Stimulated activated CD8-positive, alpha-beta memory T cell treated with anti-CD3 and anti-CD28 coated beads, Interleukin-7, amount 100 ng/mL, for 24 hours (primary cell): ENCODE data around the gene TRIM39.
"Not testable (repeated sequence)": the region's sequence is repeated elsewhere in the genome, so short reads cannot be mapped to it uniquely, and the experiment has no call there.

Source experiments
- DNase-seq: peaks from one replicate; pipeline ENCODE4 v3.0.0-alpha.2; 2020; ENCODE audit warnings: low read depth

TRIM39 gene

DNA sequence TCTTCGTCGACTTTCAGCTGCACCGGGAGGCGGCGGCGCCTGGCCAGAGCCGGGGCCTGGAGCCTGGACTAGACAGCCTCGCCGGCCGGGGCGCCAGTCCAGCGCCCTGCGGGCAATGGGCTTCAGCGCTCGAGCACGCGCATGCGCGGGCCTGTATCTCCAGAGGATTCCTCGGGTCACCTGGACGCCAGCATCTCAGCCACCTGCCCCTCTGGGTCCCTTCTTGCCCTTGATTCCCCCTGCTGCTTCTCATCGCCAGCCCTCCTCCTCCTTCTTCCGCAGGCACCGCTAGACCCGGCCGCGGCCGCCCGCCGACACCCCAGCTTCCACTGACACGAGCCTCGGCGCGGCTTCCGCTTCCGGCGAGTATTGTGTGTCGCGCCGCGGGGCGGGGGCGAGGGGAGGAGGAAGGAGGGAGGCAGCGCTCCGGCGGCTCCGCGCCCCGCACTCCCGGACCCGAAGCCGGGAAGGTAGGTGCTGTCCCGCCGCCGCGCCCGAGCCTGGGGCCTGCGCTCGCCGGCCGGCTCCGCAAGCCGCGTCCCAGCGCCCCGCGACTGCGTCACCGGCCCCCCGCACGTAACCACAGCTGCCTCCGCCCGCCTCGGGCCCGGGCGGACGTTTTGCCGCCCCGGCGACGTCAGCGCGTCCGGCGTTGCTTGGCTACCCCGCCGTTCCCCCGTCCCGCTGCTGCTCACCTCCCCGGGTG is at the start of gene TRIM39:
Gene TRIM39 (plus strand): TSS at position 402 of the 706 bp plus-strand sequence. CDS start 2,391 bp downstream, outside the sequence.
- peak; percentile 69 for DNase-seq

DNA sequence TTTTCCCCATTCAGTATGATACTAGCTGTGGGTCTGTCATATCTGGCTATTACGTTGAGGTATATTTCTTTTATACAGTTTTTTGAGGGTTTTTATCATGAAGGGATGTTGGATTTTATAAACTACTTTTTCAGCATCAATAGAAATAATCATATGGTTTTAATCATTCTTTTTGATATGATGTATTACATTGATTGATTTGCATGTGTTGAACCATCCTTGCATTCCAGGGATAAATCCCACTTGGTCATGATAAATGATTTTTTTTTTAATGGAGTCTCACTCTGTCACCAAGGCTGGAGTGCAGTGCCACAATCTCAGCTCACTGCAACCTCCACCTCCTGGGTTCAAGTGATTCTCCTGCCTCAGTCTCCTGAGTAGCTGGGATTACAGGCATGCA is 45.7 kb upstream of the TRIM39 start:
- not testable (repeated sequence) for DNase-seq

DNA sequence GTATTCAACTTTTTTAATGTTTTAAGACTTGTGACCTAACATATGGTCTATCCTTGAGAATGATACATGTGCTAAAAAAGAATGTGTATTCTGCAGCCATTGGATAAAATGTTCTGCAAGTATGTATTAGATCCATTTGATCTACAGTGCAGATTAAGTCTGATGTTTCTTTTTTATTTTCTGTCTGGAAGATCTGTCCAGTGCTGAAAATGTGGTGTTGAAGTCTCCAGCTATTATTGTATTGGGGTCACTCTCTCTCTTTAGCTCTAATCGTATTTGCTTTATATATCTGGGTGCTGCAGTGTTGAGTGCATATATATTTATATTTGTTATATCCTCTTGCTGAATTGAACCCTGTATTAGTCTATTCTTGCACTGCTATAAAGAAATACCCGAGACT is 44.2 kb upstream of the TRIM39 start:
- no peak for DNase-seq

DNA sequence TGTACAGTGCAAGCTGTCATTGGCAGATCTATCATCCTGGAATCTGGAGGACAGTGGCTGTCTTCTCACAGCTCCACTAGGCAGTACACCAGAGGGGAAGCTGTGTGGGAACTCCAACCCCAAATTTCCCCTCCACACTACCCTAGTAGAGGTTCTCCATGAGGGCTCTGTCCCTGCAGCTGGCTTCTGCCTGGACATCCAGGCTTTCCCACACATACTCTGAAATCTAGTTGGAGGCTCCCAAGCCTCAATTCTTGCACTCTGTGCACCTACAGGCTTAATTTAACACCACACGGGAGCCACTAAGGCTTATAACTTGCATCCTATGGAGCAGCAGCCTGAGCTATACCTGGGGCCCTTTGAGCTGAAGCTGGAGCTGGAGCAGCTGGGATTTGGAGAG is 43.0 kb upstream of the TRIM39 start:
- DNase-seq, result no peak

DNA sequence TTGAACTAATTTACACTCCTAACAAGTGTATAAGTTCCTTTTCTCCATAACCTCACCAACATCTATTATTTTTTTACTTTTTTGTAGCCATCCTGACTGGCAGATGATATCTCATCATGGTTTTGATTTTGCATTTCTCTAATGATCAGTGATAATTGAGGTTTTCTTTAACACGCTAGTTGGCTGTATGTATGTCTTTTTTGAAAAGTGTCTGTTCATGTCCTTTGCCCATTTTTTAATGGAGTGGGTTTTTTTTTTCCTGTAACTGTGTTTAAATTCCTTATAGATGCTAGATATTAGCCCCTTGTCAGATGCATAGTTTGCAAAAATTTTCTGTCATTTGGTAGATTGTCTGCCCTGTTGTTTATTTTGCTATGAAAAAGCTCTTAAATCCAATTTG is 39.6 kb upstream of the TRIM39 start:
- no peak for DNase-seq

DNA sequence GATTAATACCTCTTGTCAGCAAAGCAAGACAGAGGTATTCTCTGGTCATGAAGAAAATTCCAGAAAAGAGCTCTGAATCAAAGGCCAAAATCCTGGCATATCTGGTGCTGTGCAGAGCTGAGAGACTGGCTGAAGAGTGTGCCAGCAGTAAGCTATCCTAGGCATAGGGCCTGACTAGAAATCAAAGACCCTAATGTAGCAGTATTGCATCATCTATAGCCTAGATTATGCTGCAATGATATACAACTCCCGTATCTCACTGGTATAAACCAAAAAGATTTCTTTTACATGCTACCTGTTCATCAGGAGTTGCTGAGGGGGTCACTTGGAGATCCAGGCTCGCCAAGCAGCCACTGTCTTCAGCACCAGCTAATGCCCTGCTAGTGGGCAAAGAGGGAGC is 30.9 kb upstream of the TRIM39 start:
- no peak for DNase-seq

DNA sequence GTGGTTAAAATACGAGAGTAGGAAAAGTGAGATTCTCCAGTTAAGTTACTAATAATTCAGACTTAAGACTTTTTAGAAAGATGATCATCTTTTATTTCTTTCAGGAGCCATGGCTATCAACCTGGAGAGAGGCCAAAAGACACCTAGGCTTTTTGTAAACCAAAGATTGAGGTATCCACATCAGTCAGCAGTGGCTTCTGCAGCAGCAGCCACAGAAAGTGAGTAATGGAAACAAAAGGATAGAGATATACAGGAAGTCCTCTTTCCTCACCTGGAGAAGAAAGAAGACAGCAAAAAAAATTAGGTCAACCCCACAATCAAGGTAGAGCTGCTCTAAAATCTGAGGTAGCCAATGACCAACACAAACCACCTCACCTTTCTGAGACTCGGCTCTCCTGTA is 22.7 kb upstream of the TRIM39 start:
- DNase-seq, result no peak

DNA sequence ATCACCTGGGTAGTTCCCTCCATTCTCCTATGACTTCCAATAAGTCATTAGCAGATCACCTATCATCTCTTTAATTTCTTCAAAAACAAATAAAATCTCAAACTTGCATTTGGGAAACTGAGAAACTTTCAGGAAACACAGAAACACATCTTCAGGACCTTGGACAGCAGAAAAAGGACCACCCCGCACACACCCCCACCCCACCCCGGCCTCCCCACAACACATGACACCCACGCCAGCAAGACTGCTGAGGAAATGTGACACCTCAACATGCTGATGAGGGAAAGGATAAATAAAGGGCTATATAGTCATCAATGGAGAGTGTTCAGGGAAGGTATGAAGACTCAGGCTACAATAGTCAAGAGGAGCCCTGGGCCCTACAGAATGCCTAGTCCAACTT is 15.6 kb upstream of the TRIM39 start:
- no peak for DNase-seq

DNA sequence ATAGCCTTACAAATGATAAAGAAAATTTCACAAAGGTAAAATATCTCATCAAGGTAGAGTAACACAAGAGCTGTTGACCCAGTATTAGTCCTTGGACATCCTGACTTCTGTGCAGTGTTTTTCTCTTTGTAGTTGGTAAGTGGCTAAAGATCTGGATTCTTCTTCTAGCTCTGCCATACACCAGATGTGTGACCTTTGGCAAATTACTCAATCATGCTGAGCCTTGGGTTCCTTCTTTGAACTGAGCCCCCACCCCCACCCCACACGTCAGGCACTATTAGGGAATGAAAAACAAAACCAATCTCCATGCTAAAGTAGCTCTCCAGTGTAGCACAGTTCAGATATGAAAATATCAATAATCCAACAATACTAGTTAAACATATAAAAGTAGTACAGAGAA is 15.1 kb upstream of the TRIM39 start:
- DNase-seq, result no peak

DNA sequence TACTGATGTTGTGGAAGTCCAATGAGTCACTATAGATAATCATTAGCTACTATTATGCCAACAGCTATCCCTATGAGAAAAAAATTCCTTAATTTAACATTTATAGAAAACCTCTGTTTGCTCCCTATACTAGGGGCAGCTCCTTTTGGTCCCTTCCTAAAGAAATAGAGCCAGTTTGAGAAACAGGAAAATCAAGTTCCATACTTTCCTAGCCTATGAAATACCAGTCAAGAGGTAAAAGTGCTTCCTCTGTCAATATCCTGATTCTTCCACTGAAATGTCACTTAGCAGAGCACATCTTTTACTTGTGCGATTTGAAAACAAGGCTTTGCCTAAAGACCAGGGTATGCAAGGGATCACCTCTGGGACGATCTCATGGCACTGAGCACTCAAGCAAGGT is 14.5 kb upstream of the TRIM39 start:
- no peak for DNase-seq

DNA sequence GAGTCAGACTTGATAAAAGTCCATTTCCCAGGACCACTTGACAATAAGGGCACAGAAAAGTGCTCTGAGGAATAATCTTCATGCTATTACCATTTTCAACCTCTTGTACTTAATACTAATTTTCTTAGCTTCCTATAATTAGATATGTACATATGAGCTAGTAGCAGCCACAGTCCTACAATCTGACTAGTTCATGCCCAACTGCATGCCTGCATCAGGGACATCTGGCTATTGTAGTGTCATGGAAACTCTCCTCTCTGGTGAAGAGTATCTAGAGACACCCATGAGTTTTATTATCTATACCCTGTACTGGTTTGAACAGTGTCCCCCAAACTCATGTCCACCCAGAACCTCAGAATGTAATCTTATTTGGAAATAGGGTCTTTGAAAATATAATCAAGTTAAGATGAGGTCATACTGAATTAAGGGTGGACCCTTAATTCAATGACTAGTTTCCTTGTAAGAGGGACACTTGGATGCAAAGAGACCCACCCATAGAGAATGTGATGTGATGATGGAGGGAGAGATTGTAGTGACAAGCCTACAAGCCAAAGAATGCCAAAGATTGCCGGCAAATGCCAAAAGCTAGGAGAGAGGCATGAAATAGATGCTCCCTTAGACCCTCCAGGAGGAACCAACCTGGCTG is 13.9 kb upstream of the TRIM39 start:
- no peak for DNase-seq

DNA sequence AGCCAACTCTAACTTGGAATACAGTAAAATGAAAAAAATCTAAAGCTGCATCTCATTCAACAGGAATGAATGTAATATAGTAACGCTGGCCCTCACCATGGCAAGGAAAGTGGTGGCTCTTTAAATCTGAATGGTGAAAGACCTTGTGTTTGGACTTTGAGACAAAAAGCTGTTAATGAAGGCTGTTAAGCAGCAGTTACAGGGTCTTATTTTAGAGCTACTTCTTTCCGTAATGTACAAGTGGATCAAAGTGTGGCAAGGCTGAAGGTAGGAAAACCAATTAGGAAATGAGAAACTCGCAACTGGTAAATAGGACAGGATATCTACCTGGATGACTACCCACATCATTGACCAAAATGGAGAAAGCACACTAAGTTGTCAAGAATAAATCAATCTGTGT is 11.6 kb upstream of the TRIM39 start:
- DNase-seq, result no peak

DNA sequence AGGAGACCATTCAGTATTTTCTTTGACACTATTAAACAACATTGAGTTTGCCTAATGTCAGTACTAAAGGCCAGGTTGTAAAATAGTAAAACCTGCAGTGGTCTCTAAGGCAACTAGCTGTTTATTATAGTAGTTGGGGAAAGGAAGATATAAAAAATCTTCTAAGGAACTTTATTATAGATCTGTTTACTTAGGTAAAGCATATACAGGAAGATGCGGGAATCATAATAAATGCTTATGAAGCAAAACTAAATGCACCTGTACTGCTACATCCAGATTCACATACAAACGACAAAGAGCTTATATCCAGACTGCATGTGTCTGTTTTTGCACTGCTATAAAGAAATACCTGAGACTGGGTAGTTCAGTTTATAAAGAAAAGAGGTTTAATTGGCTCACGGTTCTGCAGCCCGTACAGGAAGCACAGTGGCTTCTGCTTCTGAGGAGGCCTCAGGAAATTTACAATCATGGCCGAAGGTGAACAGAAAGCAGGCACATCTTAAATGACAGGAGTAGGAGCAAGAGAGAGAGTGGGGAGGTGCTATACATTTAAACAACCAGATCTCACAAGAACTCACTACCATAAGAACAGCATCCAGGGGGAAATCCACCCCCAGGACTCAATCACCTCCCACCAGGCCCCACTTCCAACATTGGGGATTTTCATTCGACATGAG is 8.7 kb upstream of the TRIM39 start:
- DNase-seq, result no peak

DNA sequence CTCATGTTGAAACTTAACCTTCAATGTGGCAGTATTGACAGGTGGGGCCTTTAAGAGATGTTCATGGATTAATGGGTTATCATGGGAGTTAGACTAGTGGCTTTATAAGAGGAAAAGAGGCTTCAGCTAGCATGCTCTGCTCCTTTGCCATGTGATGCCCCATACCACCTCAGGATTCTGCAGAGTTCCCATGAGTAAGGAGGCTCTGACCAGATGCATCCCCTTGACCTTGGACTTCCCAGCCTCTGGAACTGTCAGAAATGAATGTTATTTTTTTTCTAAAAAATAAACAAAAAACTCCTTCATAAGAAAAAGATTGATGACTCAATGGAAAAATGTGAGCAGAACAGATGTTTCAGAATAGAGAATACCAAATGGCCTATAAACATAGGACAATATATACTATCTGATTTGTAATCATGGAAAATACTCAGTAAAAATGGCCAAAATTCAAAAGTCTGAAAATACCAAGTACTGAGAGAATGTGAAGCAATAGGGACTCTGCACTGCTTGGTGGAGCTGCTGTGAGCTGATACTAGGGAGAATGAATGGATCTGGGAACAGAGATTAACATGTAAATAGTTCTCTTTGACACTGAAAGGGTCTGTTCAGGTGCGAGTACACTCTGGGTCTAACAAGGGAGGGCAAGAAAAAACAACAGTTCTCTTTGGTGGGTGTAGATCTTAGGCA is 7.4 kb upstream of the TRIM39 start:
- no peak for DNase-seq

DNA sequence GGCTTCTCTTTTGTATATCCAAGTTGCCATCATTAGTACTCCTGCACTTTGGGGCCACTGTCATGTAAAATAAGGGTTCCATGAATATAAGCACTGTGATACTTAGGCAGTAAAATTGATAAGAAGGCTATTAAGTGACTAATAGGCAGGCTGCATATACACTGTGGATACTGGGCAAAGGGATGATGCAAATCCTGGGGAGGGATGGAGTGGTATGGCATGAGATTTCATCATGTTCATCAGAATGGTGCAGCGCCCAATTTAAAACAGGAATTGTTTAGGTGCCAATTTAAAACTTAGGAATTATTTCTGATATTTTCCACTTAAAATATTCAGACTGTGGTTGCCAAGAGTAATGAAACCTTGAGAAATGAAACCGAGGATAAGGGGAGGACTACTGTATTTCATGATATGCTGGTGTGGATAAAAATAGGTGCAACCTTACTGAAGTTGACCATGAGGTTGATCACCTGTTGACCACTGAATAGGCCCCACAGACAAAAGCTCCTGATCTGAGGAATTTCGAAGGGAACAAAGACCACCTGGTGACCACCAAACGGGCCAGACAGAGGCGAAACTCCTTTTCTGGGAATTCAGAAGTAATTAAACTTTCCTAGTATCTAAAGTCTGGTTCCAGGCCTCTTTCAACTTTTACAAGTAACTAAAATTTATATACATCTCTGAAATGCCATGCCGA is 4.9 kb upstream of the TRIM39 start:
- DNase-seq, result no peak

DNA sequence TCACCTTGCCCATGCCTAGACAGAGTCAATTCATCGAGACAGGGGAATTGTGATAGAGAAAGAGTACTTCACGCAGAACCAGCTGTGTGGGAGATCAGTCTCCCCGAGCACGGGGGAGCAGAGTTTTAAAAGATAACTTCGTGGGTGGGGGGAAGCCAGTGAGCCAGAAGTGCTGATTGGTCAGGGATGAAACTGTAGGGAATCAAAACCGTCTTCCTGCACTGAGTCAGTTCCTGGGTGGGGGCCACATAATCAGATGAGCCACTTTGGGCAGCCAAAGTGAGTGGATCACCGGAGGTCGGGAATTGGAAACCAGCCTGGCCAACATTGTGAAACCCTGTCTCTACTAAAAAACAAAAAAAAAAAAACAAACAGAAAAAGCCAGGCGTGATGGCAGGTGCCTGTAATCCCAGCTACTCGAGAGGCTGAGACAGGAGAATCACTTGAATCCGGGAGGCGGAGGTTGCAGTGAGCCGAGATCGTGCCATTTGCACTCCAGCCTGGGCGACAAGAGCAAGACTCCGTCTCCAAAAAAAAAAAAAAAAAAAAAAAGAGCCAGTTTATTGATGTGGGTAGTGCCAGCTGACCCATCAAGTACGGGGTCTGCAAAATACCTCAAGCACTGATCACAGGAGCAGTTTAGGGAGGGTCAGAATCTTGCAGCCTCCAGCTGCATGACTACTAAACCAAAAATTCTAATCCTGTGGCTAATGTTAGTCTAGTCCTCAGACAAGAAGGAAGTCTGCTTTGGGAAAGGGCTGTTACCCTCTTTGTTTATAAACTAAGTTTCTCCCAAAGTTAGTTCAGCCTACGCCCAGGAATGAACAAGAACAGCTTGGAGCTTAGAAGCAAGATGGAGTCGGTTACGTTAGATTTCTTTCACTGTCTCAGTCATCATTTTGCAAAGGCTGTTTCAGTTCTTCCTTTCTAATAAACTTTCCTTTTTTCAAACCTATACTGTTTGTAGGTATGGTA is 3.9 kb upstream of the TRIM39 start:
- no peak for DNase-seq

DNA sequence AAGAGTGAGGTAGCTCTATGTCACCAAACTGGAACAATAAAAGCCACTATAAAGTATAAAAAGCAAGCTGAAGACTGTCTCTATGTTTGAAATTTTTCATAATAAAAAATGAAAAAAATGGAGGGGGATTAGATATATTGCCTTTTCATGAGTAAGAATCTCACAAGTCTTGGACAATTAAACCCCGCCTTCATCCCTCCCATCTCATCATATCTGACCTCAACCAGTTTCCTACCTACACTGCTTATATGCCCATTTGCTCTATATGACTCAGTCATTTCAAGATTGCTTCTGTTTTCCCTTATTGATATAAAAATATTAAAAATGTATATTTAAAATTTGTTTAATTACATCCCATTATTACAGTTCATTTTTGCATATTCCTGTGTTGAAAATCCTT is 2.9 kb upstream of the TRIM39 start:
- no peak for DNase-seq

DNA sequence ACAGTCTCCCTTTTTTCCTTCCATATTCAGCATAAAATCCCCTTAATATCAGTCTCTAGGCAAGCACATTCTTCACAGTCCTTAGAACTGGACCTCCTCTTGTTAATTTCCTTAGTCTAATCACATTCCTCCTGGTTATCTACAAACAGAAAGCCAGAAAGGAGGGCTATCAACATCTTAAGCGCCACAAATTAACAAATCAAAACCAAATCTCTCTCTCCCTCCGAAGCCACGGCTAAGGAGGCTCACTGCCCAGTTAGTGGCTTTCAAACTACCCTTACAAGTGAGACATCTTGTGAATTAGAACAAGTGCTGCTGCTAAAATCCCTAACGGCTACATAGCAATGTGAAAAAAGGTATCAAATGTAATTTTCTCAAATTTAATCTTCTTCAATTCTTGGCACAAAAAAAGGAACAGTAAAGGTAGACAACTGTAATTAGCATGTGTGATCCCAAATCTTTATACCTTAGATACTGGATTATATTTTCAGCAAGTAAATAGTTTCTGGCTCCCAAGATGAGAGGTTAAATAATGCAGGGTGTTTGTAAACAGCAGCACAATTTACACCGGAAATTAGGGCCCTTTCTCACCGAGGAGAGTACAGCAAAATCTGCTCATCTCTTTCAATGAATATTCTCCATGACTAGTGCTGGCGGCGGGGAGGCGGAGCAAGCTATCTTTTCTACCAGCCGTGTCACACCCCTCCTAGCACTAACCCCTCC is 1.4 kb upstream of the TRIM39 start:
- peak; percentile 73 for DNase-seq

DNA sequence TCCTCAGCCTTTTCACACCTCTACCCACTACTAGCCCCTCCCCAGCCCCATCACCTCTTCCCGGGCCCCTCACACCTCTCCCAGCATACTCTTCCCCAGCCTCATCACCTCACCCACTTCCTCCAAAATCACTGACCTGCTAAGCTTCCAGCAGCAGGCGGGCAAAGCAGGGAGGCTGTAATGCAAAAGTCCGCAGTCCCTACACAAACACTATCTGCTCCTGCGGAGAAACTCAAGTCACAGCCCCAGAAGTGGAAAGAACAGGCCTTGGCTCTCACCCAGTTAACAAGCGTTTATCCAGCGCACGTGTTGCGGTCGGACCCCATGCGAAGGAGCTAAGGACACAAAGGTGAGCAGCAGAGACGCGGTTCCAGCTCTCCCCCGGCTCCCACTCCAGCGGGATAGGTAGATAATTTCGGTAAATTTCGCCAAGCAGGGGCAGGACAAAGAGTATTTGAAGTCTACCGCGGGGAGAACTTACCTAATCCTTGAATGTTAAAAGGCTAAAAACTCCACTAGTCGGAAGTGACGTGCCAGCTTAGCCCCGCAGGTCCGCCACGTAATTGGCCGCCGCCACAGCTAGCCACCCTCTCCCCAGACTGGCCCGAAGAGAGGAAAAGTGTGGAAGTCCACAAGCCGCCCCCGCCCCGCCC is 728 bp upstream of the TRIM39 start:
- peak; percentile 35 for DNase-seq

DNA sequence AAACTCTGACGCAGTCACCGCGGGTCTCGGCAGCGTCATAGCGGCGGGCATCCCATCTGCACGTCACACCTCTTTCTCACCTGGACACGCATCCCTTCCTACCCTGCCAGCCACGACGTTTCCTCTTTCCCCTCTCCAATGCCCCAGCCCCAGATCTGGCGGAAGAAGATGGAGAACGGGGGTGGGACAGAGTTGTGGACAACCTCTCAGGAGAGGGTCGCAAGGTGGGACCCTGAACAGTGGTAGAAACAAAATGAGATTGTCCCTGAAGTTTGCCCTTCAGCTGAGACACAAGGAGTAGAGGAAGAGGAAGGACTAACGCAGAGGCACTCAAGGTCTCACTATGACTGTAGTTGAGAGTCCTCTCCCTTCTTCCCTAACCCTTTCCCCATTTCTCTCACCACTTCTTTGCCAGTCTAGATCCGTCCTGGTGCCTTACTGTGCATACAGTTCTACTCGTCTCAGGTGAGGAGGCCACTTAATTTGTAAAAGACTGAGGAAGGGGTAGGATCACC is 562 bp downstream of the TRIM39 start:
- DNase-seq, result no peak
